WTC11 (cell line): ENCODE results near the gene DOCK7.

Experiments
- JUN ChIP-seq: sonication (generic); formaldehyde crosslinking; IDR thresholded peaks from 2 replicates; pipeline ENCODE4 v1.8.0; 2023; ENCODE audit warnings: mild to moderate bottlenecking, missing genetic modification reagents
- ZNF121 ChIP-seq: sonication (generic); formaldehyde crosslinking; IDR thresholded peaks from 2 replicates; pipeline ENCODE4 v1.8.0; 2023; ENCODE audit warnings: missing genetic modification reagents
- TF ChIP-seq, protein P1 (sequence below): sonication (generic); formaldehyde crosslinking; IDR thresholded peaks from 2 replicates; pipeline ENCODE4 v1.8.0; 2023; ENCODE audit warnings: mild to moderate bottlenecking, missing genetic modification reagents
- TF ChIP-seq, protein P2 (sequence below): fragments of 200-600 bp; IDR thresholded peaks from 2 replicates; pipeline ENCODE4 v1.8.0; 2022; ENCODE audit warnings: antibody characterized with exemption

DNA sequence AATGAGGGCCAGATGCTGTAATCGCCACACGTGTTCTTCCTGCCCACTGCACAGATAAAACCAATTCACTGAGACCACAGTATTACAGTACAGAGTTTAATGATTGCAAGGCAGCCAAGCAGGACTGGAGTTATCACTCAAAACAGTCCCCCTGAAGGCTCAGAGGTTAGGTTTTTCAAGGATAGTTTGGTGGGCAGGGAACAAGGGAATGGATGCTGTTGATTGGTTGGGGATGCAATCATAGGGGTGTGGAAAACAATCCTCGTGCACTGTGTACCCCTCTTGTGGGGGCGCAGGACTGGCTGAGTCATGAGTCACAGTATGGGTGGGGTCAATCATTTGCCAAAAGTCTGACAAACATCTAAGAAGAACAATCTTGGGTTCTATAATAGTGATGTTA is 263.8 kb downstream of the DOCK7 start:
- TF ChIP-seq, protein P1, sequence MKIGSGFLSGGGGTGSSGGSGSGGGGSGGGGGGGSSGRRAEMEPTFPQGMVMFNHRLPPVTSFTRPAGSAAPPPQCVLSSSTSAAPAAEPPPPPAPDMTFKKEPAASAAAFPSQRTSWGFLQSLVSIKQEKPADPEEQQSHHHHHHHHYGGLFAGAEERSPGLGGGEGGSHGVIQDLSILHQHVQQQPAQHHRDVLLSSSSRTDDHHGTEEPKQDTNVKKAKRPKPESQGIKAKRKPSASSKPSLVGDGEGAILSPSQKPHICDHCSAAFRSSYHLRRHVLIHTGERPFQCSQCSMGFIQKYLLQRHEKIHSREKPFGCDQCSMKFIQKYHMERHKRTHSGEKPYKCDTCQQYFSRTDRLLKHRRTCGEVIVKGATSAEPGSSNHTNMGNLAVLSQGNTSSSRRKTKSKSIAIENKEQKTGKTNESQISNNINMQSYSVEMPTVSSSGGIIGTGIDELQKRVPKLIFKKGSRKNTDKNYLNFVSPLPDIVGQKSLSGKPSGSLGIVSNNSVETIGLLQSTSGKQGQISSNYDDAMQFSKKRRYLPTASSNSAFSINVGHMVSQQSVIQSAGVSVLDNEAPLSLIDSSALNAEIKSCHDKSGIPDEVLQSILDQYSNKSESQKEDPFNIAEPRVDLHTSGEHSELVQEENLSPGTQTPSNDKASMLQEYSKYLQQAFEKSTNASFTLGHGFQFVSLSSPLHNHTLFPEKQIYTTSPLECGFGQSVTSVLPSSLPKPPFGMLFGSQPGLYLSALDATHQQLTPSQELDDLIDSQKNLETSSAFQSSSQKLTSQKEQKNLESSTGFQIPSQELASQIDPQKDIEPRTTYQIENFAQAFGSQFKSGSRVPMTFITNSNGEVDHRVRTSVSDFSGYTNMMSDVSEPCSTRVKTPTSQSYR, result no peak
- TF ChIP-seq JUN, result no peak
- TF ChIP-seq, protein P2, sequence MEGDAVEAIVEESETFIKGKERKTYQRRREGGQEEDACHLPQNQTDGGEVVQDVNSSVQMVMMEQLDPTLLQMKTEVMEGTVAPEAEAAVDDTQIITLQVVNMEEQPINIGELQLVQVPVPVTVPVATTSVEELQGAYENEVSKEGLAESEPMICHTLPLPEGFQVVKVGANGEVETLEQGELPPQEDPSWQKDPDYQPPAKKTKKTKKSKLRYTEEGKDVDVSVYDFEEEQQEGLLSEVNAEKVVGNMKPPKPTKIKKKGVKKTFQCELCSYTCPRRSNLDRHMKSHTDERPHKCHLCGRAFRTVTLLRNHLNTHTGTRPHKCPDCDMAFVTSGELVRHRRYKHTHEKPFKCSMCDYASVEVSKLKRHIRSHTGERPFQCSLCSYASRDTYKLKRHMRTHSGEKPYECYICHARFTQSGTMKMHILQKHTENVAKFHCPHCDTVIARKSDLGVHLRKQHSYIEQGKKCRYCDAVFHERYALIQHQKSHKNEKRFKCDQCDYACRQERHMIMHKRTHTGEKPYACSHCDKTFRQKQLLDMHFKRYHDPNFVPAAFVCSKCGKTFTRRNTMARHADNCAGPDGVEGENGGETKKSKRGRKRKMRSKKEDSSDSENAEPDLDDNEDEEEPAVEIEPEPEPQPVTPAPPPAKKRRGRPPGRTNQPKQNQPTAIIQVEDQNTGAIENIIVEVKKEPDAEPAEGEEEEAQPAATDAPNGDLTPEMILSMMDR, result no peak
- TF ChIP-seq ZNF121 (CRISPR knock-in tag), result no peak
